Activated CD4-positive, alpha-beta T cell treated with anti-CD3 and anti-CD28 coated beads, Interleukin-2, amount 50 U/mL, for 24 hours (primary cell): ENCODE results near the gene CARMIL1.

Source experiments
- DNase-seq, 2 donors: peaks; one replicate each; pipeline ENCODE4 v3.0.0-alpha.2; 2020; ENCODE audit warnings: low read depth in 1 of 2, low spot score in 1 of 2

The CARMIL1 gene

DNA sequence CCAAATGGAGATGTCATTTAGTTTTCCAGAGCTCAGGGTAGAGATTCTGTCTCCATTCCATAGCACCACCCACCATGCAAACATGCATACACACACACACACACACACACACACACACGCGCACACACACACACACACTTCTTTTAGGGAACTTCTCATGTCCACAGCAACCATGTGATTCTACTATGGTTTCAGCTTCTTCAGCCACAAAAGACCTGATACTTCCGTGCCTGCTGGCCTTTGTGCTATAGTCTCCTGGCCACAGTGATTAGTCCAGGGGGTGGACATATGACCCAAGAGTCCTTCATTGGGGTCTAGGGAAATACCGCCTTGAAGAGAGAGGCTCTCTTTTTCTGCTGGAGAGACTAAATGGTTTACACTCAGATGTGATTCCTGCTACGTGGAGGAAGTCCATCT is 53.5 kb downstream of the CARMIL1 start:
- DNase-seq, result no peak

DNA sequence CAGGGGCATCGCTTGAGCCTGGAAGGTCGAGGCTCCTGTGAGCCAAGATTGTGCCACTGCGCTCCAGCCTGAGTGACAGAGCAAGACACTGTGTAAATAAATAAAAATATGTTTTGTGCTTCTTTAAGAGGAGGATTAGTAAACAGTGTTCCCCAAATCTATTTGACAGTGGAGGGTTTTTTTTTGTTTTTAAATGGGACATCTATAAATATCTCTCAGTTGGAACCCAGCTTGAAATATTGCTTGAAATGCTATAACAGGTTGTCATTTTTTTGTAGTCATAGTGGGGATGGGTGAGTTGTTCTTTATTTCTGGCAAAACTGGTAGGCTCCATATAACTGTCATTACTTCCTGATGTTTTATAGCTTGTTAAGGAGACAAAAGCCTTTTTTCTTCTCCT is 54.3 kb downstream of the CARMIL1 start:
- DNase-seq, result no peak

DNA sequence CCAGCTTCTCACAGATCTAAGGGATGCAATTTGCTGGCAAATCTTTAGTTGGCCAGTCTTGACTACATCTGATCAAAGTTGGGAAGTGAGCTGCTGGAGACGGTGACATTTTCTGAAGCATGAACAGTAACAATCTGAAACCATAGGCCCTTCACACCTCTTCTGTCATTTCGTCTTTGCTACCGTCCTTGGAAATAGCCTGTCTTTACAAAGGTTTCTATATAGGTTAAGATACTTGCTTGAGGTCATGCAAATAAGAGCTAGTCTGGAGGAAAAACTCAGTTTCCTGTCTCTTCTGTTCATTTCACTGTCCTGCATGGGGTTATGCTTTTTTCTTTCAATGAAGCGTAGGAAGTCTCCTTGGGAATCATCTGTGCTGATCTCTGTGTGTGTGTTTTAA is 55.6 kb downstream of the CARMIL1 start:
- DNase-seq, result no peak

DNA sequence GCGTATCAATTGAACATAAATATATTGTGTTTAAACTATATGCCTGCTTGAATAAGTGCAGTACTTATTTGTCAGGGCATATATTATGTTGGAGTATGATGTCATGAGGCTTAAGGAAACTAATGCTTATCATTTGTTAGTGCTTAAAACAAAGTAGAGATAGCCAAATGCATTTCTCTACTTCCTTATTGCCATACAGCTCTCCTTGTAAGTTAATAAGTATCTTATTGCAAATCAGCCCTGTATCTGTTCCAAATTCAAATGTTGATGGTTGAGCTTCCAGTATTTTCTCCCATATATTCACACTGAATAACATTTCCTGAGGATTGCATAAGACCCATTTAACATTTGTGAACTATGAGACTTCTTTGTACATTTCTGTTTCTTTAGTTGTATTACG is 57.8 kb downstream of the CARMIL1 start:
- no peak for DNase-seq

DNA sequence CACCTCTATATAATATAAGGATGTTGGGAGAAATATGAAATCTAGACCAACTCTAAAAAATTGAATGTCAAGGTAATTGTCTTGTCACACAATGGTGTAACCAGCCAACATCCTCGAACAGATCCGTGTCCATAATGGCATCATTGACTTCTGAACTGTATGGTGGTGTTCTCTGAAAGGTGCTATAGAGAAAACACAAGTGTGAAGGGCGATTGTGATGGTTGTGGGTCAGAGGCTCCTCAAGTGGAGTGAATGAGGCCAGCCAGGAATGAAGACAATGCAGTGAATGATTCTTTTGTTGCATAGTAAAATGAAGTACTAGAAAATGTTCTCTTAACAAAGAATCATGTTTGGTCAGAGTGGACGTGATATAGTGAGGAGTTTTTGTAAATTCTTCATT is 58.3 kb downstream of the CARMIL1 start:
- DNase-seq, result no peak

DNA sequence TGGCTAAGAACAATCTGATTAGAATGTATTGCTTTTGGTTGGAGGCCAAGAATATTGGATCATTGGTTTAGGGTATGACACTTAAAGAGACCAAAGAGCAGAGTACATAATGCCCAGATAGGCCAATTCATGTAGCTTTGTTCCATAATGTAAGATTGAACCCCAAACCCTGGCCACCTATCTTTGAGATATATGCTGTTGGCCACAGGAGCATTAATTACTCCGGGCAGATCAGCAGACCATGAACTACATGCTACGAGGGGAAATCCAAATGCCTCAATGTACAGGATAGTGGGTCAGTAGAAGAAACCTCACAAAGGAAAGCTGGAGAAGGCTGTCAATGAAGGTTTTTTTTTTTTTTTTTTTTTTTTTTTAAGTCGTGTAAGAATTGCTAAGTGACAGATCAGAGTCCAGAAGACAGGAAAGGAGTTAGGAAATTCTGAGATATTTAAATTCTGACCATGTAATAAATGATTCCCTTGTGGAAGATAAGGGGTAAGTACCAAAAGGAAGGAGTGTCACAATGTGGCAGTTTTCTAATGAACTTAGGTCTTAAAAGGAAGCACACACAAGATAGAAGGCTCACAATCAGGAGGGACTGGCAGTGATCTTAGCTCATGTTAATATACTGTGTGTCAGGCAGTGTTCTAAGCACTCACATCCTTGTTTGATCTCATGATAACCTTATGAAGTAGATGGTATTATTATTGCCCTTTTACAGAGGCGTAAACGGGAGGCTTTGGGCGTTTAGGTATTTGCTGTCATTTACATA is 61.4 kb downstream of the CARMIL1 start:
- no peak for DNase-seq

DNA sequence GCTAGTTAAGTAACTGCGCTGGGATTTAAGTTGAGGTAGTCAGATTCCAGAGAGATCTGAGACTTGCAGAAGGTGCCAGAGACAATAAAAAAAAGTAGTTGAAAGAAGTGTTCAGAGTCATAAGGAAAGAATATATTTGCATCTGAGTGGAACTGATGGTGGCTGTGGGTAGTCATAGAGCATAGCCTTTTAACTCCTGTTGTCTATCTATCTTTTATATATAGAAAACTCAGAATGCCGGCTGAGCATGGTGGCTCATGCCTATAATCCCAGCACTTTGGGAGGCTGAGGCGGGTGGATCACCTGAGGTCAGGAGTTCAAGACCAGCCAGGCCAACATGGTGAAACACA is 62.0 kb downstream of the CARMIL1 start:
- no peak for DNase-seq

DNA sequence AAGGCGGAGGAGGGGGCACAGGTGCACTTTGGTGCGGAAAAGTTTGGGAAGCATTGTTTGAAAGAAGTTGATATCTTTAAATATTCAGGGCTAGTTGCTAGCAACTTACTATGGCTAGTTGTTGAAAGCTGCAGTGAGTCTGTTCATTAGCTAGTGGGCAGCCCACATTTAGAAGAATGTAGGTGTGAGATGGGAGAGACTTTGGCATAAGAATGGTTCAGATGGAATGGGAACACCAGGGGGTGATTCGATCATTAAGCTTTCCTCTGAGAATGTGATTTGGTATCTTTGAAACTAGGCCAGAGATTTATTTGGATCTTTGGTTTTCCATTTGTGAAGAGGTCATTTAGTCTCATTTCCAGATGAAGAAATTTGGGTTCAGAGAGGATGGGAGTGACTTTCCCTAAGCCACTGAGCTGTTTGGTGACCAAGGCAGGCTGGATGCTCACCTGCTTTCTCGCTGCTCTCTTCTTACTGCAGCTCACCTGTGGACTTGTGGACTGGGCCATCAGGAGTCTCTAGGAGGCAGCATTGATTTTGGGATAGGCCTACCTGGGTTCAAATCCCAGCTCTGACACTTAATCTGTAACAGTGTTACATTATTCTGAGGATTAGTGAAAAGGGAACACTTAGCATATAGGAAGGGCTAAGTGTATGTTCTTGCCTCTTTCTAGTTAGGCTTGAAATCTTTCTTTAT is 62.9 kb downstream of the CARMIL1 start:
- DNase-seq, result no peak

DNA sequence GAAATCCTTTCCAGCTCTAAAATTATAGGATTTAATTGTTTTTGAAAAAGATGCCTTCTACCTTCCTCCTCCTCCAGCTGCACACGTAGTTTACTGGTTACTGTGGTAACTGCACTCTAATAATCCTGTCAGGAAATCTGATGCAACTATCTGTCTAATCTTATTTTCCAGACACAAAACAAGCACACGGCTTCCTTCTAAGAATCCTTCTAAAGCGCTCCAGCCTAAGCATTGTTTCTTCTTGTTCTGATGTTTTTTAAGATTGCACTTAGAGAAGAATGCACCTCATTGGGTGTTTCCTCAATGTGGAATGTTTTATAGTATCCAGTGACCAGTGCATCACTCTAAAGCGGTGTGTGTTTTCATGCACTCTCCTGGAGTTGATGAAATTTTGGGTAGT is 63.6 kb downstream of the CARMIL1 start:
- no peak for DNase-seq

DNA sequence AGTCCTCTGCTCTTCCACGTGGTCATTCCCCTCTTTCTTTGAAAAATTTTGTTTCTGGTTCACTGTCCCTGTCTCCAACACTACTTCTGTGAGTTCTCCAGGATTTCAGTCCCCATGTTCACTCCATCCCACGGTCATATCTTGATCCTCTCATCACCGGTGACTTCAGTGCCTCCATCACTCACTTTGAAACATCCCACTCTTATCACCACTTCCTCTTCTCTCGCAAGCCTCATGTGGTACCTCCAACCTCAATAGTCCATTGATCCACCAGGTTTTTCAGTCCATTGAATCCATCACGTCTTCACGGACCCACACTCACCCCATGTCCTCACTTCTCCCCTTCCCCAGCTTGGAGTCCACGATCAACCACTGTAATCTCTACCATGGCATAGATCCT is 64.8 kb downstream of the CARMIL1 start:
- DNase-seq, result no peak

DNA sequence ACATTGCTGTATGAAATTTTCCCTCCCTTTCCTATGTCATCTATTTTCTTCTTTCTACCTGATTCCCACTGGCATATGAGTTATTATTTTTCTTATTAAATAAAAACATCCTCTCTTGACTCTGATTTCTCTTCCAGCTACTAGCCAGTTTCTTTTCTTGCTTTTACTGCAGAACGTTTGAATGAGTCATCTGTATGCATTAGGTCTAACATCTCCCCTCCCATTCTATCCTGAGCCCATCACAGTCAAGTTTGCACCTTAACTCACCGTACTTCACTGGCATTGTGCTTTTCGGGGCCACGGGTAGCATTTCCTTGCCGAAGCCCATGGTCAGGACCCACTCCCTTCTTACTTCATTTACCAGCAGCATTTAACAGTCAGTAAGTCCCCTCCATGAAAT is 65.7 kb downstream of the CARMIL1 start:
- no peak for DNase-seq

DNA sequence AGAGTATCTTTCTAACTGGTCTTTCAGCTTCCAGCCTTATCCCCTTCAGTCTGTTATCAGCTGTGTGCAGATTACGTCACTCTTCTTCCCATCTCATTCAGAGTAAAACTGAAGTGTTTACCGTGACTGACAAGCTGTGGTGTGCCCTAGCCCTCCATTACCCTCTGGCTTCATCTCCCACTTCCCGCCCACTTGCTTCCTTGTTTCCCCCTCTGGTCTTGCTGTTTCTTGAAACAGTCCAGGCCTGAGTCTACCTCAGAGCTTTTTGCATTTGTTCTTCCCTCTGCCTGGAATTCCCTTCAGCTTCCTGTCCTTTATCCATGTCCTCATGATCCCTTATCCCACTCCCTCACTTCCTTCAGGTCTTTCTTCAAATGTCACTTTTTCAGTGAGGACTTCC is 66.9 kb downstream of the CARMIL1 start:
- no peak for DNase-seq

DNA sequence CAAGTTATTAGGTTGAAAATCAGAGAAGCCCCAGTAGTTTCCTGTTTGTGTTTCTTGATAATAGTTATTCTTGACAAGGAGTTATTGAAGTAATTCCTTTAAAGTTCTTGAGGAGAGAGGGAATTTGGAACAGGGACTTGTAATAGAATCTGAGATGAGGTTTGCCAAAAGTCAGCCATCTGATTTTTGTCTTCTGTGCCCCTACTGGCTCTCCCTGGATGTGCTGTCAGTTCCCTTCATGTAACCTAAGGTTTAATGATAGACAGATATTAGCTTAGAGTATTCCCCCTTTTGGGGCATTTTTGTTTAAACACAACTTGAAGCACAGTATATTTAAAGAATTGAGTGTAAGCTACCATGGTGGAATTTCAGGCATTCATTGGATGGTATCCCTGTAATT is 71.4 kb downstream of the CARMIL1 start:
- DNase-seq, result no peak

DNA sequence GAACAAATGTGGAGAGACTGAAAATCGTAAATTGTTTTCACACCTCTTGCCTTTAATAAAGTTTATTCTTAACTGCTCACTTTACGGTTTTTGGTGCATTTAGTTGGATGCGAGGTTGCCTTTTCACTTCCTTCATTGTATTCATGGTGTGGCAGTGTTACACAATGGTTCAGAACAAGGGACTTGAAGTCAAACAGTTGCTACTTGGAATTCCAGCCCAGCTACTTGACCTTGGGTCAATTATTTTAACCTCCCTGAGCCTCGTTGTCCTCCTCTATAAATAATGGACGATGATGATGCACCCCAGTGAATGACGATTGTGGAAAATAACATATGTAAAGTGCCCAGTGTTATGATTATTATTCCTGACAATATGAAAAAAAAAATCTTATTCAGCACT is 72.3 kb downstream of the CARMIL1 start:
- no peak for DNase-seq

DNA sequence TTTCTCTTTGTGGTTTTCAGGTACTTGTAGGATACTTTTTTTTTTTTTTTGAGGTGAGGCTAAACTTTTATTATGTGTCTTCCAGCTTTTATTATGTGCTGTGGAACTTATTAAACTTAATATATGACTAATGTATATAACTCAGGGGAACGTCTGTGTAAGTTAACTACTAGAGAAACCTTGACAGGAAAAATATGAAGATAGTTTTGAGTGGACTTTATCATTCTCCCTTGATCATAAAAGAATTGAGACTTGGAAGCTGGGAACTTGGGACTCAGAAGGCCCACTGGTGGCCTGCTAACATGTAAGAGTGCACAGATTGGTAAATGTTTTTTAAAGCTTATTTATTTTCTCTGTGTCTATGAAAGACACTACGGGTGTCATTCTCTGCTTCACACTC is 73.1 kb downstream of the CARMIL1 start:
- DNase-seq, result no peak

DNA sequence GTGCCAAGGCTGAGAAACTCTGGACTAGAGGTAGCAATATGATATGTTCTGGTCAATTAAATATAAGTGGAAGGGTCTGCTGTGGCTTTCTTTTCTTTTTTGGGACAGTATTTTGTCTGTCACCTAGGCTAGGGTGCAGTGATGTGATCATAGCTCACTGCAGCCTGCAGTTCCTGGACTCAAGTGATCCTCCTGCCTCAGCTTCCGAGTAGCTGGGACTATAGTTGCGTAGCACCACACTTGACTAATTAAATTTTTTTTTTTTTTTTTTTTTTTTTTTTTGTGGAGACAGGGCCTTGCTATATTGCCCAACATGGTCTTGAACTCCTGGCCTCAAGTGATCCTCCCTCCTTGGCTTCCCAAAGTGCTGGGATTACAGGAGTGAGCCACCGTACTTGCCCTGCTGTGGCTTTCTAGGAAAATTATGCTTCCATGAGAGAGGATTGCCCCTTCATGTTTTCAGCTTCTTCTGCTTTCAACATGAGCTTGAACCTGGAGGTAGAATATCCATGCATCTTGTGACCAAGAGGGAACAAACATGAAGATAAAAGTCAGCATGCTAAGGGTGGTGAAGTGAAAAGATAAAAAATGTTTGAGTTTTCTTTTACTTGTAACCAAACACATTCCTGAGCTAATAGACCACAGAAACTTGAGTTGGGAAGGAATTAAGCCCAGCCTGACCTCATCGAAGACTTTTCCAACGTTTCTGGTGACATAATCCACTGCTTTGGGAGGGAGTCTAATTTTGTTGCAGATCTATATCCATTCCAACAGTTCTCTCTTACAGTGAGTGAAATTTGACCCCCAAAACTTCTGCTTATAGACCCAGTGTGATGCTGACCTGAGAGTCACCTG is 75.1 kb downstream of the CARMIL1 start:
- no peak for DNase-seq

DNA sequence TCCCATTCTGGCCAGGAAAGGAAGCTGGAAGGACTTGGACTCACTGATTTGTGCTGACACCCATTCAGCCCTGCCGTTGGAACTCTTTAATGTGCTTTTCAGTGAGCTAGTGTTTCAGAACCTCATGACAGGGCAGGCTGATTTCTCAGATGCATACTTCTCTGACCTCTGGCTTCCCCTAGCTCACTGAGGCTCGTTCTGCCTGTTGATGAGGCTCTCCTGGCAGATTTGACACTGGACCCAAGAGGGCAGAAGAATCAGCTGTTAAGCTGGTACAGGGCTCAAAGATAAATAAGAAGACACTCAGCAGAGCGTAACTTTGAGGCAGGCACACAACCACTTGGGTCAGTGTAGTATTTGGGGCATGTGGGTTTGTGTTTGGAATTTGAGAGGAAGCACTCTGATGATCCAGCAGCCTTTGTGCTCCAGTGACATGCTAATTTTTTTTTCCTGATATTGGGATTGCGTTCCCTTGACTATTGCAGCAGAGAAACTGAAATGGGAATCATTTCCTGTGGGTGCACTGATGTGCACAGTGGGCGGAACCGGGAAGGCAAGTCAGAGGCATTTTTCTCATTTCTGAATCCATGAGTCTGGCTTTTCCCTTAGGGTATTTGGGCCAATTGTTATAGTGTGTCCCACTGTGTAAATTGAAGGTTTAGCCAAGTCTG is 80.2 kb downstream of the CARMIL1 start:
- DNase-seq, result no peak

DNA sequence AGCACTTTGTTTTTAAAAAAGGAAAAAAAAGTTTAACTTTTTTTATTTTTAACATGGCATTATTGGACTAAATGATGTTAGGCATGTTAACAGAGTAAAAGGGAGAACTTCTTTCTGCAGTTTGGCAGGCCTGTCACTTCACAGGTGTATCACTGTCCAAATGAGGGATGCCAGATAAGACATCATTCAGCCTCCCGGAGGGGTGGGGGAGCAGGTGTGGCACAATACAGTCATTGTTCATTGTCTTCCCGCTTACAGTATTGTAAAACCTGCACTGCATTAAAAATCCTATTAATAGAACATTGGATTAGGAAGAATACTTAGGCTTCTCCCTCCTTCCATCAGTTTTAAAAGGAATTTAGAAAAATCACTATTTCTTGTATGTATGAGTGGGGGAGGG is 80.7 kb downstream of the CARMIL1 start:
- no peak for DNase-seq

DNA sequence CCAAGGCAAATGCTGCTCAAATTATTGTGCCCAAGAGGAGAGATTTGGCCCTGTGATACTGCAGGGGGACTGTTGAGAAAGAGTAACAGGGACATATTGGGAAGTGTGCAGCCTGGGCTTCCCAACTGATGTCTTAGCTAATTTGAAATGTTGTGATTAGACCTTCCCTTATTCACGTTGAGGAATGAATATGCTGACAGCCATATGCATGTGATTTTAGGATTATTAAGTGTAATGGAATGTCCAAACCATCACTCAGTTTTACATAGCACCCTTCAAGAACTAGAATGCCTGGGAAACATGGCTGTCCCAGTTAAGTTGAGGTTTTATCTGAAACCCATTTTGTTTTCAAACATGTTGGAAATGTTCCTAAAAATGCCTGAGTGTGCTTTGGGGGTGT is 81.4 kb downstream of the CARMIL1 start:
- DNase-seq, result no peak

DNA sequence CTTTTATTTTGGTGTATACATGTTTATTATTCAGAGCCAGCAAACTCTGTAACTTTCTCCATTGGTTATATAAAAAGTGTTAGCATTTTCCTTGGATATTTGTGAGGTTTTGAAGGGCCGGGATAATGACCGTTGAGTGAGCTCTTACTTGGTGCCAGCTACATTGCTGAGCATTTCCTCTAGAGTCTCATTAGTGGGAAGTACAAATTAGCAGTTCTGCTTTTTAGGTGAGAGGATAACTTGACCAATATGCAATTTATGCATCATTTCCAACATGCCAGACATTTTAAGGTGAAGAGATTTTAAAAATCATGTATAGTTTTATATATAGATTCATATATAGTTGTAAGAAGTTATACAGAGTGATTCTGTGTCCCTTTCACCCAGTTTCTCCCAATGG is 84.3 kb downstream of the CARMIL1 start:
- no peak for DNase-seq

DNA sequence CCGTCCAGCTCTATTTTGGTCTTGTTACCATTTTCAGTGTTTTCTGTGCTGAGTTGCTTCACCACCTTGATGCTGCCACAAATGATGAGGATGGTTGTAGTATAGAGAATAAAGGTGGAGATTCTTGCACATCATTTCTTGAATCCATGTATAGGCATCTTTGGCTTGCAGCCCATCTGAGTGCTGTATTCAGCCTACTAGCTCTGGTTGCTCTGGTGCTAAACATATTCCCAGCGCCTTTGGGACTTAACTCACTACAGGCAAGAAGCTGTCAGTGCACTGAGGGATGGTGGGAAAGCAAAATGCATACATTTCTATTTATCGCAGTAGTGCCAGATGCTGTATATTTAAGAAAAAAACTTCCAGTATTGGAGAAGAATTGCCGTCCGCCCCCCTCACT is 86.0 kb downstream of the CARMIL1 start:
- DNase-seq, result no peak
